ENCODE measurements around the gene PRAME.

- no peak for TF ChIP-seq EZH2phosphoT487 (IDR thresholded peaks at IDR 0.05)
- TF ChIP-seq, protein P1, sequence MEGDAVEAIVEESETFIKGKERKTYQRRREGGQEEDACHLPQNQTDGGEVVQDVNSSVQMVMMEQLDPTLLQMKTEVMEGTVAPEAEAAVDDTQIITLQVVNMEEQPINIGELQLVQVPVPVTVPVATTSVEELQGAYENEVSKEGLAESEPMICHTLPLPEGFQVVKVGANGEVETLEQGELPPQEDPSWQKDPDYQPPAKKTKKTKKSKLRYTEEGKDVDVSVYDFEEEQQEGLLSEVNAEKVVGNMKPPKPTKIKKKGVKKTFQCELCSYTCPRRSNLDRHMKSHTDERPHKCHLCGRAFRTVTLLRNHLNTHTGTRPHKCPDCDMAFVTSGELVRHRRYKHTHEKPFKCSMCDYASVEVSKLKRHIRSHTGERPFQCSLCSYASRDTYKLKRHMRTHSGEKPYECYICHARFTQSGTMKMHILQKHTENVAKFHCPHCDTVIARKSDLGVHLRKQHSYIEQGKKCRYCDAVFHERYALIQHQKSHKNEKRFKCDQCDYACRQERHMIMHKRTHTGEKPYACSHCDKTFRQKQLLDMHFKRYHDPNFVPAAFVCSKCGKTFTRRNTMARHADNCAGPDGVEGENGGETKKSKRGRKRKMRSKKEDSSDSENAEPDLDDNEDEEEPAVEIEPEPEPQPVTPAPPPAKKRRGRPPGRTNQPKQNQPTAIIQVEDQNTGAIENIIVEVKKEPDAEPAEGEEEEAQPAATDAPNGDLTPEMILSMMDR (IDR thresholded peaks at IDR 0.05), result no peak
These were observed 42.1 kb downstream of the PRAME start for GRCh38 chr22:22516992-22517391.

Data from neural progenitor cell (in vitro differentiated cells).